H1 (cell line): ENCODE results near the gene SOX15. TPM values are rescaled to one million over a fixed set of nuclear protein-coding genes. Genes with fewer than 3 reads are reported as not detected.

Experiments
- CTCF ChIA-PET: fragments of 300-600 bp; sonication (Branson Sonifier 250); formaldehyde crosslinking; loops from one replicate; lab custom pipeline; 2021; ENCODE audit not compliant: partially characterized antibody; lab: Charles Lee
- POLR2A ChIA-PET: fragments of 300-600 bp; sonication (Branson Sonifier 250); formaldehyde crosslinking; loops from one replicate; lab custom pipeline; 2021; ENCODE audit warnings: inconsistent platforms; ENCODE audit not compliant: partially characterized antibody; lab: Charles Lee
- DNase-seq, 2 experiments: peaks; one replicate each; pipeline versions ENCODE4 v3.0.0 to v3.0.0-alpha.2; 2010 to 2022; ENCODE audit warnings: low spot score in 2 of 2, low read depth in 1 of 2, mixed read lengths in 1 of 2
- FAIRE-seq: peaks from 2 replicates; lab custom pipeline; 2011; peaks lifted over from hg19 to GRCh38; lab: Jason Lieb, UNC
- H2AFZ ChIP-seq: 2 replicates; pipeline ENCODE4 v1.8.1; 2012; ENCODE audit warnings: low read length, inconsistent platforms
- H2AK5ac ChIP-seq: 2 replicates; pipeline ENCODE4 v1.6.1; 2013; ENCODE audit warnings: low read depth, low read length
- H2BK120ac ChIP-seq: replicated peaks from 2 replicates; pipeline ENCODE3; 2013; ENCODE audit warnings: low read depth, low read length, inconsistent platforms
- H2BK12ac ChIP-seq: 2 replicates; pipeline ENCODE4 v1.6.1; 2013; ENCODE audit warnings: low read depth, low read length
- H2BK15ac ChIP-seq: 2 replicates; pipeline ENCODE4 v1.6.1; 2013; ENCODE audit warnings: low read length
- H2BK20ac ChIP-seq: 2 replicates; pipeline ENCODE4 v1.6.1; 2013; ENCODE audit warnings: low read length
- H2BK5ac ChIP-seq: 2 replicates; pipeline ENCODE4 v1.6.1; 2013; ENCODE audit warnings: low read depth, low read length
- H3K14ac ChIP-seq: 2 replicates; pipeline ENCODE4 v1.6.1; 2013; ENCODE audit warnings: inconsistent platforms; ENCODE audit not compliant: insufficient read length
- H3K18ac ChIP-seq: 2 replicates; pipeline ENCODE4 v1.6.1; 2013; ENCODE audit warnings: low read length; ENCODE audit errors: extremely low read depth
- H3K23ac ChIP-seq: 2 replicates; pipeline ENCODE4 v1.6.1; 2013; ENCODE audit warnings: inconsistent platforms; ENCODE audit not compliant: insufficient read length
- H3K23me2 ChIP-seq: 2 replicates; pipeline ENCODE4 v1.6.1; 2013; ENCODE audit warnings: low read depth, low read length
- H3K27ac ChIP-seq: 2 replicates; pipeline ENCODE4 v1.6.1; 2011; ENCODE audit warnings: low read depth, low read length, inconsistent platforms
- H3K27me3 ChIP-seq, 4 experiments: replicated peaks in 1 of 4; 1 replicate in 1 of 4; 2 replicates in 3 of 4; pipeline versions ENCODE4 v1.6.1 to v1.8.1; 2011 to 2013; ENCODE audit warnings: low read length in 3 of 4, mild to moderate bottlenecking in 3 of 4, inconsistent platforms in 2 of 4, mixed read lengths in 2 of 4, moderate library complexity in 1 of 4; ENCODE audit not compliant: control insufficient read depth in 3 of 4, insufficient read depth in 3 of 4; ENCODE audit errors: extremely low read depth in 1 of 4
- H3K36me3 ChIP-seq, 4 experiments: 2 replicates each; pipeline versions ENCODE4 v1.6.1 to v1.8.1; 2011 to 2013; ENCODE audit warnings: mild to moderate bottlenecking in 4 of 4, low read length in 3 of 4, moderate library complexity in 2 of 4, control low read depth in 1 of 4, inconsistent platforms in 1 of 4; ENCODE audit not compliant: insufficient read depth in 4 of 4, control insufficient read depth in 2 of 4
- H3K4ac ChIP-seq: replicated peaks from 2 replicates; pipeline ENCODE3; 2013; ENCODE audit warnings: low read length, low read depth, mixed read lengths, inconsistent platforms; ENCODE audit not compliant: insufficient read length
- H3K4me1 ChIP-seq, 4 experiments: replicated peaks in 1 of 4; 1 replicate in 1 of 4; 2 replicates in 3 of 4; pipeline versions ENCODE4 v1.6.1 to v1.8.1; 2011 to 2013; ENCODE audit warnings: low read length in 3 of 4, inconsistent platforms in 2 of 4, mixed read lengths in 1 of 4; ENCODE audit not compliant: insufficient read depth in 4 of 4, control insufficient read depth in 3 of 4
- H3K4me2 ChIP-seq, 2 experiments: 2 replicates each; pipeline versions ENCODE4 v1.6.1 to v1.8.1; 2011 to 2013; ENCODE audit warnings: low read depth in 2 of 2, low read length in 2 of 2, control low read depth in 1 of 2, inconsistent platforms in 1 of 2, mild to moderate bottlenecking in 1 of 2; ENCODE audit not compliant: insufficient read depth in 1 of 2
- H3K4me3 ChIP-seq, 4 experiments: fragments of 200-600, 300-600 bp in 1 of 4; sonication (generic), shearing (Covaris generic), sonication (Bioruptor Twin) in 1 of 4; 2 replicates each; pipeline versions ENCODE4 v1.5.1 to v1.8.1; 2011 to 2016; ENCODE audit warnings: low read length in 4 of 4, low read depth in 3 of 4, control low read depth in 2 of 4, inconsistent platforms in 2 of 4, mild to moderate bottlenecking in 2 of 4, mixed read lengths in 1 of 4, moderate library complexity in 1 of 4; ENCODE audit not compliant: insufficient read depth in 2 of 4; ENCODE audit errors: extremely low read depth in 1 of 4
- H3K56ac ChIP-seq: replicated peaks from 2 replicates; pipeline ENCODE3; 2013; ENCODE audit warnings: low read depth, mild to moderate bottlenecking, mixed read lengths, low read length, inconsistent platforms; ENCODE audit not compliant: insufficient read length
- H3K79me1 ChIP-seq: 2 replicates; pipeline ENCODE4 v1.6.1; 2013; ENCODE audit warnings: low read depth, low read length, control low read depth
- H3K79me2 ChIP-seq, 2 experiments: 2 replicates each; pipeline versions ENCODE4 v1.6.1 to v1.8.1; 2012 to 2013; ENCODE audit warnings: low read length in 2 of 2, mild to moderate bottlenecking in 2 of 2, inconsistent platforms in 1 of 2; ENCODE audit not compliant: insufficient read depth in 2 of 2, control insufficient read depth in 1 of 2
- H3K9ac ChIP-seq, 4 experiments: replicated peaks in 1 of 4; 1 replicate in 1 of 4; 2 replicates in 3 of 4; pipeline versions ENCODE4 v1.6.1 to v1.8.1; 2011 to 2013; ENCODE audit warnings: low read depth in 3 of 4, low read length in 3 of 4, control low read depth in 2 of 4, mild to moderate bottlenecking in 2 of 4, moderate library complexity in 2 of 4, inconsistent platforms in 1 of 4; ENCODE audit errors: extremely low read depth in 1 of 4
- H3K9me3 ChIP-seq, 2 experiments: 2 replicates each; pipeline versions ENCODE4 v1.6.1 to v1.8.1; 2012 to 2013; ENCODE audit warnings: mild to moderate bottlenecking in 2 of 2, moderate library complexity in 2 of 2, control low read depth in 1 of 2, inconsistent platforms in 1 of 2, low read depth in 1 of 2, low read length in 1 of 2, mixed read lengths in 1 of 2; ENCODE audit not compliant: insufficient read depth in 2 of 2
- H4K20me1 ChIP-seq, 2 experiments: replicated peaks in 1 of 2; 2 replicates each; pipeline versions ENCODE3 to v1.8.1; 2011 to 2013; ENCODE audit warnings: inconsistent platforms in 2 of 2, low read length in 2 of 2, mild to moderate bottlenecking in 1 of 2; ENCODE audit not compliant: insufficient read depth in 2 of 2, control insufficient read depth in 1 of 2
- H4K5ac ChIP-seq: 2 replicates; pipeline ENCODE4 v1.6.1; 2013; ENCODE audit warnings: low read length, low read depth, mixed read lengths, inconsistent platforms; ENCODE audit not compliant: insufficient read length
- H4K8ac ChIP-seq: 2 replicates; pipeline ENCODE4 v1.8.0; 2013; ENCODE audit warnings: mild to moderate bottlenecking, moderate library complexity, low read length, inconsistent platforms; ENCODE audit not compliant: insufficient read depth; ENCODE audit errors: extremely low read depth
- H4K91ac ChIP-seq: replicated peaks from 2 replicates; pipeline ENCODE3; 2013; ENCODE audit warnings: low read length, mixed read lengths, inconsistent platforms; ENCODE audit not compliant: insufficient read length
- ASH2L ChIP-seq: fragments of 200-600, 300-600 bp; sonication (generic); IDR thresholded peaks from one replicate; pipeline ENCODE4 v1.7.1; 2017; ENCODE audit warnings: low read length
- ATF2 ChIP-seq: IDR thresholded peaks from 2 replicates; pipeline ENCODE4 v1.6.1; 2012; ENCODE audit warnings: low read length, inconsistent platforms
- CEBPB ChIP-seq: IDR thresholded peaks from 2 replicates; pipeline ENCODE4 v1.6.1; 2012; ENCODE audit warnings: low read depth, low read length
- EGR1 ChIP-seq: IDR thresholded peaks from 2 replicates; pipeline ENCODE4 v1.6.1; 2011; ENCODE audit warnings: low read depth, low read length, borderline replicate concordance
- GTF2F1 ChIP-seq: IDR thresholded peaks from 2 replicates; pipeline ENCODE4 v1.6.1; 2012; ENCODE audit warnings: low read depth, low read length, improper control_type of control experiment, borderline replicate concordance
- JUN ChIP-seq: IDR thresholded peaks from 2 replicates; pipeline ENCODE4 v1.6.1; 2011; ENCODE audit warnings: low read depth, mild to moderate bottlenecking, improper control_type of control experiment, low read length
- SAP30 ChIP-seq: fragments of 300-600 bp; sonication (generic); IDR thresholded peaks from 2 replicates; pipeline ENCODE4 v1.7.1; 2012; ENCODE audit warnings: low read length, moderate library complexity, mild to moderate bottlenecking, inconsistent platforms; ENCODE audit not compliant: insufficient read depth, insufficient replicate concordance
- SIRT6 ChIP-seq: IDR thresholded peaks from one replicate; pipeline ENCODE4 v1.7.1; 2012; ENCODE audit warnings: low read length, inconsistent platforms
- SP2 ChIP-seq: IDR thresholded peaks from 2 replicates; pipeline ENCODE4 v1.6.1; 2012; ENCODE audit warnings: mild to moderate bottlenecking, low read length, inconsistent platforms
- TCF12 ChIP-seq: IDR thresholded peaks from 2 replicates; pipeline ENCODE4 v1.6.1; 2011; ENCODE audit warnings: low read depth, mild to moderate bottlenecking, low read length
- YY1 ChIP-seq: IDR thresholded peaks from 2 replicates; pipeline ENCODE4 v1.6.1; 2011; ENCODE audit warnings: low read depth, mild to moderate bottlenecking, low read length
- WGBS, 2 experiments: shearing (Covaris generic) in 1 of 2; methylation state at CpG; one replicate each; pipeline versions ENCODE4 v1.1.6 to v1.1.7; 2013 to 2015; ENCODE audit warnings: low lambda C conversion rate in 2 of 2, mixed read lengths in 2 of 2, inconsistent platforms in 1 of 2, low coverage in 1 of 2, missing lambda C conversion rate in 1 of 2; ENCODE audit not compliant: insufficient replicate concordance in 2 of 2, insufficient coverage in 1 of 2, insufficient read length in 1 of 2; ENCODE audit errors: extremely low coverage in 1 of 2, missing lambda C conversion rate in 1 of 2; 5-methylcytosine and 5-hydroxymethylcytosine counted together
- polyA plus RNA-seq, 7 experiments: library from polyadenylated mRNA; depleted of rRNA in 3 of 7; stranded (reverse) in 5 of 7; unstranded in 2 of 7; fragments of >200 nt in 5 of 7; fragments of 200-250 nt in 2 of 7; gene quantifications; 1 replicate in 5 of 7; 2 replicates in 1 of 7; 4 replicates in 1 of 7; pipeline versions ENCODE4 v1.2.1 to v1.2.3, GENCODE V29; 2011 to 2013; ENCODE audit warnings: missing spikeins in 2 of 7, mixed read lengths in 2 of 7
- total RNA-seq: library from RNA; stranded (reverse); fragmentation: NEBNext Ultra II Directional; extraction: Animal tissue kit (Norgen Biotek cat#: 25700); gene quantifications from 2 replicates; pipeline ENCODE4 v1.2.1, GENCODE V29; 2021

The SOX15 gene
- total and polyA plus RNA-seq, 2 of the 8 experiments (the other 6 are each of a cell fraction or from before 2014, with no cell fraction given): 14.3 to 26.8 TPM

GRCh38 chr17:7572588-7573323 is 17.1 kb downstream of the SOX15 start:
- Histone ChIP-seq H3K56ac (peak overlapping the region; percentile 83), H4K8ac (peak overlapping the region; percentile 98; the same call in 1 of the 2 replicates), H3K27me3 (no peaks in the 10 kb centered on the region), H2AK5ac (peak overlapping the region; percentile 98; the same call in 1 of the 2 replicates), H3K23me2 (peaks cover 4% of the 10 kb centered on the region), H3K9ac (peak overlapping the region; percentile 98 to 100 (median 99)), H3K4me1 (peaks cover 4 to 10% (median 7%) of the 10 kb centered on the region in 4 experiments), H3K79me1 (peaks cover 6% of the 10 kb centered on the region), H3K14ac (no peak overlapping the region), H2BK20ac (no peak overlapping the region), H3K23ac (no peak overlapping the region), H4K91ac (peak overlapping the region; percentile 98), H2BK5ac (peak overlapping the region; percentile 98), H3K4ac (peak overlapping the region; percentile 98), H2AFZ (no peak overlapping the region), H2BK12ac (no peak overlapping the region), H3K36me3 (peaks cover 47 to 68% (median 63%) of the 10 kb centered on the region in 4 experiments), H4K5ac (peak overlapping the region; percentile 77), H3K4me2 (peak overlapping the region; percentile 71 to 97), H3K79me2 (peaks cover 23 to 39% of the 10 kb centered on the region in 2 experiments), H3K27ac (peak overlapping the region; percentile 99), H3K9me3 (no peaks in the 10 kb centered on the region), H3K4me3 (peak overlapping the region; percentile 97 to 99 (median 98)), H4K20me1 (peaks cover 24 to 32% of the 10 kb centered on the region in 2 experiments), H2BK15ac (no peak overlapping the region), H2BK120ac (no peak overlapping the region), H3K18ac (peak overlapping the region; percentile 94)
- WGBS, 2 experiments: 2% methylated on average over 51 of the region's 73 CpGs; no CpG with 5 or more reads in 1 of the 2 experiments
- peak; percentile 100 for DNase-seq
- ChIA-PET CTCF (interaction anchor here (0.5 to 4.5 kb wide), 6 partner anchors 12 to 671 kb away, joined by 3 to 33 read pairs (median 3); partner anchors contain the start of gene SENP3), POLR2A (interaction anchor here (0.8 to 37.5 kb wide), 25 partner anchors 9 to 321 kb away, joined by 3 to 1144 read pairs (median 4); partner anchors contain the start of genes ATP1B2, CD68, CTDNEP1 and MPDU1)
- FAIRE-seq: no peak
- TF ChIP-seq JUN (no peak), ASH2L (peak; percentile 44), SAP30 (no peak), GTF2F1 (peak; percentile 97), CEBPB (no peak), EGR1 (no peak), ATF2 (peak; percentile 56), YY1 (no peak), SIRT6 (no peak), SP2 (peak; percentile 96), TCF12 (no peak)
